NCI-H2196 treated with DMSO at 0.1 percent for 48 hours (cell line): ENCODE data around the gene UBA6.
"Not testable (repeated sequence)": the region's sequence is repeated elsewhere in the genome, so short reads cannot be mapped to it uniquely, and the experiment has no call there.

ENCODE experiments used
- DNase-seq: peaks from one replicate; lab custom pipeline; 2025; ENCODE audit not compliant: unreplicated experiment; lab: John Stamatoyannopoulos, UW

The UBA6 gene

GRCh38 chr4:67674098-67674497, 26.9 kb downstream of the UBA6 start:
- DNase-seq, result no peak

GRCh38 chr4:67668315-67668714, 32.6 kb downstream of the UBA6 start:
- DNase-seq, result no peak

GRCh38 chr4:67660418-67660817, 40.5 kb downstream of the UBA6 start:
- no peak for DNase-seq

GRCh38 chr4:67659065-67659464, 41.9 kb downstream of the UBA6 start:
- DNase-seq, result no peak

GRCh38 chr4:67658302-67658701, 42.7 kb downstream of the UBA6 start:
- no peak for DNase-seq

- no peak for DNase-seq
Observed at GRCh38 chr4:67651536-67651935, 49.4 kb downstream of the UBA6 start.

- no peak for DNase-seq
Observed at GRCh38 chr4:67638136-67638535, 62.8 kb downstream of the UBA6 start.

- not testable (repeated sequence) for DNase-seq
Observed at GRCh38 chr4:67636978-67637377, 64.0 kb downstream of the UBA6 start.

- DNase-seq, result no peak
Observed at GRCh38 chr4:67635331-67635730, 65.6 kb downstream of the UBA6 start.

- DNase-seq, result no peak
Observed at GRCh38 chr4:67634741-67635140, 66.2 kb downstream of the UBA6 start.

- DNase-seq, result no peak
Observed at GRCh38 chr4:67632492-67632891, 68.5 kb downstream of the UBA6 start.

GRCh38 chr4:67624939-67625338, 76.0 kb downstream of the UBA6 start:
- no peak for DNase-seq

GRCh38 chr4:67616478-67616877, 84.5 kb downstream of the UBA6 start:
- DNase-seq, result no peak

GRCh38 chr4:67615119-67615518, 85.8 kb downstream of the UBA6 start:
- no peak for DNase-seq

GRCh38 chr4:67614186-67614585, 86.8 kb downstream of the UBA6 start:
- DNase-seq, result no peak

- no peak for DNase-seq
Observed at GRCh38 chr4:67608027-67608426, 92.9 kb downstream of the UBA6 start.

GRCh38 chr4:67604749-67605148, 96.2 kb downstream of the UBA6 start:
- no peak for DNase-seq

- no peak for DNase-seq
Observed at GRCh38 chr4:67604029-67604381, 97.0 kb downstream of the UBA6 start.

GRCh38 chr4:67603310-67604028, 97.5 kb downstream of the UBA6 start:
- DNase-seq, result no peak

GRCh38 chr4:67593741-67594175, 107.2 kb downstream of the UBA6 start:
- no peak for DNase-seq

GRCh38 chr4:67587156-67587555, 113.8 kb downstream of the UBA6 start:
- DNase-seq, result no peak

- no peak for DNase-seq
Observed at GRCh38 chr4:67584496-67584895, 116.5 kb downstream of the UBA6 start.

GRCh38 chr4:67581913-67582312, 119.0 kb downstream of the UBA6 start:
- DNase-seq, result no peak
